Hypothalamus (tissue), 51 donors: Measurements from ENCODE around the gene ZNF536.

Experiments
- DNase-seq, 51 donors: peaks; one replicate each; lab custom pipeline; 2025; lab: John Stamatoyannopoulos, UW

The ZNF536 gene

DNA sequence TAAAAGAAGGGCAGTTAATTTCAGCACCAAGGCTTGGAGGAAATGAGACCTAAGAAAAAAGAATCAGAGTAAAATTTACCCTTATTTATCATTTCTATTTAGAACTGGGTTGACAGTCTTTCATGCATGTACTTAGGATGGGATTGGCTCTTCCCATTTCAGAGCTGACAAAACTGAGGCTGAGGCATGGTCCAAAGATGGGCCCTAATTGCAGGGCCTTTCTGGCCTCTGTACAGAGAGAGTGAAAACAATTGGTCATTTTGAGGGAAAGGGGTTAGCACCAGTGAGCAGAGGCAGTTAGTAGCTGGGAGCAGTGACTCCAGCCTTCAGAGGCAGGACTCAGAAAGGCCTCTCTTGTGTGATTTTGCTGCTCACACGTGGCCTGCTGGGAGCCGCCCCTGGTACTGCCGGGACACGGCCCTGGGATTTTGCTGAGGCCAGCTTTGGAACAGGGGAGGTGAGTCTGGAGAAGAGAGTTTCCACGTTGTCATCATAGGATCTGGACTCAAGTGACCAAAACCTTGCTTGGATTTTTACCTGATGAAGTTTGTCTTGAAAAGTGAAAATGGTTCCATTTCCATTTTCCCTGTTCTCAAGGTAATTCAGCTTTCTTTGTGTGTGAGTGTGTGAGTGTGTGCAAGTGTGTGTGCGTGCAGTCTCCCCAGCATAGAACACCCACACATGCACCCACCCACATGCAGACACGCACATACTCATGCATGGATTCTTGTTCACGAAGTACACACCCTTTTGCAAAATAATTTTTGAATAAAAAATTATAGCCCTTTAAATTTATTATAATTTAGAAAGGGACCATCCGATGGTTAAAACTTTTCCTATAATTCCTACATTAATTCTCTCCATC lies at the start of gene ZNF536:
Gene ZNF536 (plus strand): TSS at position 425 of the 865 bp plus-strand sequence. CDS start 71,179 bp downstream, outside the sequence.
- DNase-seq: peak in 40 of 51 donors; percentile 13 to 88 (median 62)

DNA sequence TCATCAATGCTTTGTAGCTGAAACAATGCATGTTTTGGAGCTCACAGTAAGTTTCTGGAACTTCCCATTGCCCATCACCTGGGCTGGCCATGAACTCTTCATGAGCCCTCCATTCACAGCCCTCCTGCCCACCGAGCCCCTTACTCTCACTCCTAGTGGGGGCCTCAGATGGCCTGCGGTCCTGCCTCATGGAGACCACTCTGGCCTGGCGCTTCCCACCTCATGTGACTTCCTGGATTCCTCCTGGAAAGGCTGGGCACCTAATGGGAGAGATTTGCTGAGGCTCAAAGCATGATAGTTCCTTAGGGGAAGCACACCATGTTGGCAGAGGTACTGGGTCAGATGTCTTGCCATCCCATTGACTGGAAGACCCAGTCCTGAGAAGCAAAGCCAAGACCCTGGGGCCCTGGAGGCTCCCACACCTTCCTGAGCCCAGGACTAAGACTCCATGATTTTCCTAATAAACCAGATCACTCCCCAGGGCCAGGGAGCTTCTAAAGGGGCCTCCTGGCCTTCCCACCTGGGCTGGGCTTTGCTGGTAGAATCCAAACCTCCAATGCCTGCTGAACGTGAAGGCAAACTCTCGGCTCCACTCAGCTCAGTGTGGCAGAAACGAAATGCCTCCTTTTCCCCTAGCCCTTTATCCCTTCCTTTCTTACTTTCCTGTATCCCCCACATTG lies 49.4 kb upstream of the ZNF536 start:
- no peak for DNase-seq

DNA sequence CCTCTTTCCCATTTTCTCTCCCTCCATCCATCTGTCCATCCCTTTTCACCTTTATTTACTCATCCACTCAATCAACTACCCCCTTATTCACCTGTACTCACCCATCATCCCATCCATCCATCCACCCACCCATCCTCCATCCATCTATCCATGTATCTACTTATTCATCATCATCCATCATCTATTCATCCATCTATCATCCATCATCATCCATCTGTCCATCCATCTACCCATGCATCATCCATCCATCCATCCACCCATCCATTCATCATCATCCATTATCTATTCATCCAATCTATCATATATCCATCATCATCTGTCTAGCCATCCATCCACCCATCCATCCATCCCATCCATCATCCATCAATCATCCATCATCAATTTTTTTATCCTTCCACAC lies 48.3 kb upstream of the ZNF536 start:
- DNase-seq: no peak

DNA sequence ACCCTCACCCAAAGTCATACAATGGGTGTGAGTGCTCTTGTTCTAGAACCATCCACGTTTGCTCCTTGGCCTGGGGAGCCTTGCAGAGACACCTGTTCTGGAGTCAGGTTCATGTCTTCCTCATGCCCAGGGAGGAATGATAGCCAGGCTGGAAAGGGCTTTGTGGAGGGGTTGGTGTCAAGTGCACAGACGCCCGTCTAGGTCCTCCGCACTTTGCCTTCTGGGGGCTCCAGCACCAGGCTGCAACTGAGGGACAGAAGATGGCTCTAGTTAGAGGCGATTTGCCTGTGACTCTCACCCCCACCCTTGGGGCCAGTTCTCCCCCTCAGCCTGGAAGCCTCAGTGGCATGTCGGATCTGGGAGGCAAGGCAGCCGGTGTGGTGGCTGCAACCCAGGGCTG lies 47.2 kb upstream of the ZNF536 start:
- DNase-seq: no peak

DNA sequence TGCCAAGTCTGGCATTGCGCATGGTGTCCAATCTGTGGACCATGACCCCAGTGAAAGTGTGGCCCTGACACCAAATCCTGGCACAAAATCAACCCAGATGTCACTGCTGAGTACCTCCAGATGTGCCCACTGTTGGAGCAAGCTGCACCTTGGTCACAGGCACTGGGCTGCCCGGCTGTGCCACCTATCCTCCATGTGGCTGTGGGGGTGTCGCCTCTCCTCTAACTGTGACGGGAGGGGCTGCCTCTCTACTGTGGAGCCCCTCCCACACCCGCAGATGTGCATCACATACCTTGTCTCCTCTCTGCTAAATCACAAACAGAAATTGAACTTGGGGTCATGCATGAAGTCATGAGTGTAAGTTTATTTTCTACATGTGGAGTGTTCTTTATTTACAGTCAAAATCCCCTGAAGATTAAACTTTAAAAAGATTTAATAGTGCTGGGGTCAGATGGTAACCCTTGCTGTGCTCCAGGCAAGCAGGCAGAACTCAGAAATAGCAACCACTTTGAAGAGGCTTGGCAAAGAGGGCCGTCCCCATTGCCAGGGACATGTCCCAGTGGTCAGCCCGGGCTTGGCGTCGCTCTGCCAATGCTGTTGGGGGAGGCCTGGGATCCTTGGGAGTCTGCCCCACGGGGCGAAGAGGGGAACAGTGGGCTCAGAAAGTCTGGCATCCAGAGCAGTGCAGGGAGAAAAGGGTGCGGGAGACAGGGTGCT lies 46.4 kb upstream of the ZNF536 start:
- peak in 16 of 51 donors; percentile 7 to 52 (median 27) for DNase-seq

DNA sequence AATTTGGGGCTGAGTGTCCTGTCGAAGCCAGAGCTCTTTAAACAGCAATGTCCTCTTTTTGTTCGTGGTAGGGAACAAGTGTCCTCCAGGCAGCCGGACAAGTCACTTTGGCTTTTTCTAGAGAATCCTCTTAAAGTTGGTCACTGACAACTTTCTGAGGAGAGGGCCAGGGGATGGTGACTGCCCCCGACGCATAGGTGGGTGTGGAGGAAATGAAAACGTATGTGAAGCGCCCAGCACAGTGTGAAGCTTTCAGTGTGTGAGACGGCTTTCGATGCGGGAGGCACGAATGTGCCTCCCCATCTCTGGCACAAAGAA lies 45.8 kb upstream of the ZNF536 start:
- no peak for DNase-seq

DNA sequence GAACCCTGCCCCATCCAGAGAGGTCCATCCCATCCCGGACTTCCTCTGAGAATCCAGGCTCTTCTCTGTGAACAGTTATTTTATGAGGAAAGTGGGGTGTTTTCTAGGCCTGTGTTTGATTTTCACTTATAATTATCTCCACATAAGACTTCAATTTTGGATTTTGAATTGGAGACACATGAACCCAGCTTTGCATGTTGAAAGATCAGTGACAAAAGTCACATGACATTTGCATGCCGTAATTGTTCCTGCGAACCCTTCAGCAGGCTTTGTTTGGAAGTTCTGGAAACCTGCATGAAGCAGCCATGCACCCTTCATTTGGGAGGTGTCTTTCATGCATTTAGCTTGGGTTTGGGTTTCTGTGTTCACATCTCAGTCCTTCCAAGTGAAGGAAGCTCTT lies 44.9 kb upstream of the ZNF536 start:
- DNase-seq: no peak

DNA sequence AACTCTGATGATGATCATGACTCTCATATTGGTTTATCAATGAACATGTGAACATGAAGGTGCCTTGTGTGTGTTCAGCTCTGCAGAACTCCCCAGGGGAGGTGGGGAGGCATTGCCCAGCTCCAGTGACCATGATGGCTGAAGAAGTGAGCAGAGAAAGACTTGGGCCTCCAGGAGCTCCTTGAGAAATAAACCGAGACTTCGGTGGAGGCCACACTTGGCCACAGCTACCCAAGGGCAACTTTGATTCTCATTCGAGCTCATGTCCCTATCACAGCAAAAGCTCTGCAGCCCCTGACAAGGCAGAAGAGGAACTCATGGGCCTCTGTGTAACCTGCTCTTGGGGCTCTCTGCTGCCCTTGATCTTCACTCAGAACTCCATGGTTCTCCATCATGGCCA lies 44.1 kb upstream of the ZNF536 start:
- DNase-seq: no peak

DNA sequence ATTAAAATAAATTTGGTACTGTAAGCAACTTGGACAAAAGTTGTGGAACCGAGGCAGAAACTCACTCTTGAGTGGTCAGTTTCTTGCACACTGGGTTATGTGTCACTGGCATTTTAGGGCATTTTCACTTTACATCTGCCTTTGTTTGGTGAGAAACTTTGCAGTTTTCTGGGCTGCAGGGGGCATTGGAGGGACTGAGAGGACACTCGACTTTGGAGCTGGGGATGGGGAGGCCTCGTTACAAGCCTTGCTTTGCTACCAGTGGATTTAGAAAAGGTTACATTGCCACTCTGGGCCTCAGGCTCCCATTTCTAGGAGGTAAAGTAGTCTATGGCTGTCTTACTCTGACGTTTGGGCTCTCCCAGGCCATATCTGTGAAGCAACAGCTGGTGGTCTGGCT lies 41.9 kb upstream of the ZNF536 start:
- no peak for DNase-seq

DNA sequence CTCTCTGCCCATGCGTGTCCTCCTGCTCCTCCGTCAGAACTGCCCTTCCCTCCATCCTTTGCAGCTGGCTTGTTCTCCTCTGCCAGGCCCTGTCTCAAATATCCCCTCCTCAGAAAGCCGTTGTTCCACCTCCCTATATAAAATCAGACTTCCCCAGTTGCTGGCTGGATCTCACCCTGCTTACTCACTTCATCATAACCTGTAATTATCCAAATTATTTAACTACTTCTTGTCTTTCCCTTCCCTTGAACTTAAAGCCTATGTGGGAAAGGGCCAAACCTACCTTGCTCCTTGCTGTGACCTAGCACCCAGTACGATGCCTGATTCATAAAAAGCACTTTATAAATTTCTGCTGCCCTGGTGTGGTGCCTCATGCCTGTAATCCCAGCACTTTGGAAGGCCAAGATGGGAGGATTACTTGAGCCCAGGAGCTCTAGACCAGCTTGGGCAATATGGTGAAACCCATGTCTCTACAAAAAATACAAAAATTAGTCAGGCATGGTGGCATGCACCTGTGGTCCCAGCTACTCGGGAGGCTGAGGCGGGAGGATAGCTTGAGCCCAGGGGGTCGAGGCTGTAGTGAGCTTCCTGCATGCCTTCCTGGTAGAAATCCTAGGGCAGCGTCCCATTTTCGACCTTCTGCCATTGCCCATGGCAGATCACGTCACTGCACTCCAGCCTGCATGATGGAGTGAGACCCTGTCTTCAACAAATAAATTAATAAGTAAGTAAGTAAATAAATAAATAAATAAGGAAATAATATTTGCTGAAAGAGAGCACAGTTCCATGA lies 39.5 kb upstream of the ZNF536 start:
- no peak for DNase-seq

DNA sequence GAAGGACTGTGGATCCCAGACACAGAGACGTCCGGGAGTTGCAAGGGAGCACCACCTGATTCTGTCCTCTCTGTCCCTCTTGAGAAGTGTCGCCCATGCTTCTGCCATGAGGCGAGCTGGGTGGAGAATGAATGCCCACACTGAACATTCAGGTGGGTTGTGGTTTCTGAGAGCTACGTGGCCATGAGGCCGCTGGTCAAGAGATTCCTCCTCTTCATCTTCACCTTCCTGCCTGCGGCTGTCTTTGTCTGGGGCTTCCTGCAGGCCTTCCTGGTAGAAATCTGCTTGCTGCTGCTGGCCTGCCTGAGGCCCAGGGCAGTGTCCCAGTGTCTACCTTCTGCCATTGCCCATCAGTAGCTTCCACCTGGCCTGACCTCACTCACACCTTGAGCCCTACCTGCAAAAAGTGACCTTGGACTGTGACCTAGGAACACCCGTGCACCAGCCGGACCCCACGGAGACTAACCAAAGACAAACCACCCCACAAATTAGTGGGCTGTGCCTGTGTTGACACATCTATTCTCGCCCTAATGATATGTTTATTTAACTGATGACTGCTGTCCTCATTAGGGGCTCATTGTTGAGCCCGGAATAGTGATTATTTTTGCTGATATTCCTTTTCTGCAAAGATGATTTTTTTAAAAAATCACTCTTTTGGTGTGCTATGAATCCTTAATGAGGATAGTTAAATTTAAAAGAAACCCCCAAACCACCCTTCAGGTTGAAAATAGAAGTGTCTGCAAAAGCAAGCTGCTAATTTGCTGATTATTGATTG lies 38.7 kb upstream of the ZNF536 start:
- DNase-seq: no peak

DNA sequence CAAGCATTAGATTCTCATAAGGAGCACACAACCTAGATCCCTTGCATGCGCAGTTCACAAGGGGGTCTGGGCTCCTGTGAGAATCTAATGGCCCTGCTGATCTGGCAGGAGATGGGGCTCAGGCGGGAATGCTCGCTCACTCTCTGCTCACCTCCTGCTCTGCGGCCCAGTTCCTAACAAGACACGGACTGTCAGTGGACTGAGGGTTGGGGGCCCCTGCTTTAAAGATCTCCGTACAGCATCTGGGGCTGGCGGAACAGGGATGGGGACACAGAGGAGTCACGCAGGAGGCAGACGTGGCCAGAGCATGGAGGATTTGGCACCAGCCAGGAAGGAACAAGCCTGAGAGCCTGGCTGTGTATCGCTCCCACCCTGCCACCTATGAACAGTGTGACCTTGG lies 37.3 kb upstream of the ZNF536 start:
- no peak for DNase-seq

DNA sequence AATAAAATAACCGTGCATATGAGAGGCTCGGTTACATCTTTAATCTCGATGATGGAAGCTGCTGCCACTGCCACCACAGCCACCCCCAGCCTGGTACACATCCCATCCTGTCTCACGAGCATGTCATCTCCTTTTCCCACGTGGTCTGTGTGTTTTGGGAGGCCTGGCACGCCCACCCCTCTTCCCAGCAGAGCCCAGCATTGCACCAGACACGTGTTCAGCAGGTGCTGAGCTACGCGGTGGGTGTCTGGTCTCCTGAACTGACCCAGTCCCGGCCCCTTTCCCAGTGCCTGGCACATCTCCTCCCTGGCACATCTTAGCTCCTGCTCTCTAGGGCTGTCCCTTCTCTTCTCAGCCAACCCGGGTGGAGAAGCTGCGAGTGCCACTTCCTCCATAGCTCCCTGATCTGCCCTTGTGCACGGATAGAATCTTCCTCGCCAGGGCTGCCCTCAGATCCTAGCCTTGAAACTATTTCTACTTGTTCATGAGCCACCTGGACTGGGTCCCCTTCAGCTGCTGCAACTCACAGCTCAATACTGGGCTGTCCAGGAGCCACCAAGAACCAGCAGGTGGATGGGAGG lies 36.8 kb upstream of the ZNF536 start:
- peak in 2 of 51 donors; percentile 6 to 14 for DNase-seq

DNA sequence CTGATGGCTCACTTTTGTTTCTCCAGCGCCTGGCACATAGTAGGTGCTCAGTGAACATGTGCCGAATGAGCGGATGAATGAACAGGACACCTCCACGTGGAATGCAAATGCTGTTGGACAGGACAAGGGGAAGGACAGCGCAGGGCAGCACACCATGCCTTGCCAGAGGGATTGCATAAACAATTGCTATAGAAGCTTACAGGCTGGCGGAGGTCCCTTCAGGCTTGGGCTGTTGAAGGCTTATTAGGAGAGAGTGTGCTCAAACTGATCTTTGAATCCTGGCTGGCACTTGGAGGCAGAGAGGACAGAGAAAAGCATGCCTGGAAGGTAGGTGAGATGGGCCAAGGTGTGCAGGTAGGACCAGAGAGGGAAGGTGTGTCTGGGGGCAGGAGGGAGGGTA lies 35.9 kb upstream of the ZNF536 start:
- DNase-seq: no peak

DNA sequence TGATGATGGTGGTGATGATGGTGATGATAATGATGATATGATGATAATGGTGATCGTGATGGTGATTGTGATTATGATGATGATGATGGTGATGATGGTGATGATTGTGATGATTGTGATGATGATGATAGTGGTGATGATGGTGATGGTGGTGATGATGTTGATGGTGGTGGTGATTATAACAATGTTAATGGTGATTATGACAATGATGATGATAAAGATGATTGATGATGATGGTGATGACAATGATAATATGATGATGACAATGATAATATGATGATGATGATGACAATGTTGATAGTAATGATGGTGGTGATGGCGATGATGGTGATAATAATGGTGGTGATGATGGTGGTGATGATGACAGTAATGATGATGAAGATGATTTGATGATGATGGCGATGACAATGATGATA lies 34.1 kb upstream of the ZNF536 start:
- DNase-seq: no peak

DNA sequence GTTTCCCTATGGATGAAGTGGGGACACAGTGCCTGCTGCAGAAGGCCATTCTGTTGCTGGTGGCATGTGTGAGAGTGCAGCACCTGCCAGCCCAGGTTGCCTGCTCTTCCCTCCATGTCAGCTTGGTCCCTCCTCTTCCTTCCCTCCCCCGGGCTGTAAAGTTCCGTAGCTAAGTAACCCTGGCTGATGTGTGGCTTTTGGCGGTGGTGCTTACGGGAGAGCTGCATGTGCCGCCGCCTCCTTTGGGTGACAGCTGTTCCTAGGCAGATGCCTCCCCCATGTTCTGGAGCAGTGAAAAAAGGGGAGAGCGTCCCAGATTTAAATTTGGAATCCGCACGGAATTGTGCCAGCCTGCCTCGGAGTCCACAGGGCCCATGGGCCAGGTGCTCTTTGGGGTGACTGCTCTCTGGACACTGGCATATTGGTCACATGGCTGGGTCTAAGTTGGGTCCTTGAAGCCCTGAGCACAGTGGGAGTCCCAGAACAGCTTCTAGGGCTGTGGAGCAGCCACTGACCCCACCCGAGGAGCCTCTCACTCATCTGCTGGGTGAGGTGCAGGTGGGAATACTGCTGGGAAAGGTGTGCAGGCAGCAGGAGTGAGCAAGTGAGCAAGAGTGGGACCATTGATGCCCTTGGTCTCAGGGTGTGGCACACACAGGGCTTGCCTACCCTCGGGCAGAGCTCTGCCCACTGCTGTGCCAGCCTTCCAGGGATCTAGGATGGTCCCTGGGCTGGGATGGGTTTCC lies 33.1 kb upstream of the ZNF536 start:
- DNase-seq: no peak

DNA sequence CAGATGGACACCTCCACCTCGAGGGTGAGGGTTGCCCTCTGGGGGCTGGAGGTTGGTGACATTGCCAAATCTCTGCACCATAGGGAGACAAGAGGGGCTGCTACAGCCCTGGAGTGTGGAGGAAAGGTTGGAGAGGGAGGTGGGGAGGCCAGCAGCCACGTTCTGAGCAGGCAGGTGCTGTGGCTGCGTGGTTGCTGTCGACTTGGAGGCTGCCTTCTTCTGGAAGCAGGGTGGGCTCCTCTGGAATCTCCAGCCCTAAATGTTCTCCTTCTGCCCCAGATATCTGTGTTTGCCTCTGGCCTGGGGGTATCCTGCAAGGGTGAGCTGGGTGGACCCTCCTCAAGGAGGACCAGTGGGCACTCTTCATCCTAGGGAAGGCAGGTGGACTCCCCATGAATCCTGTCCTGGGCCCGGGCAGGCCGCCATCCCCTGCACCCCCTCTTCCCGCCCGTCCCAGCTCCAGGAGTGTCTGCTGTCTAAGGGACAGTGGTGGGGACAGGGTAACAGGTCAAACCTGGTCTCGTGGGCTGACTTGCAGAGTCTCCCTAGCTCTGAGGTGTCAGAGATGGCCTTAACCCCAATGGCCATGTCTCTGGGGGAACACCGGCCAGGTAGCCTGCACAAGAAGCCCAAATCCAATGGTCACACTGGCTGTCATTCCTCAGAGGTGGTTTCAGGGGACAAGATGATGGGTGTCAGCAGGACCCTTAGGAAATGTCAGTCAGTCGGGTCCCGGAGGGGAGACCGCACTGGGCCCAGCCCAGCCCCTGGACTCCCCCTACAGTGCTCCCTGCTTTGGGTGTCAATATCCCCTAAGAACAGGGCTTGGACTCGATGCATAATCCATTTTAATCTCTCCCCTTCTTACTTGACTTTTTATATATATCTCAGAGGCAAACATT lies 32.3 kb upstream of the ZNF536 start:
- DNase-seq: no peak
